Measurements from ENCODE around the gene ANO6.

The ANO6 gene

DNA sequence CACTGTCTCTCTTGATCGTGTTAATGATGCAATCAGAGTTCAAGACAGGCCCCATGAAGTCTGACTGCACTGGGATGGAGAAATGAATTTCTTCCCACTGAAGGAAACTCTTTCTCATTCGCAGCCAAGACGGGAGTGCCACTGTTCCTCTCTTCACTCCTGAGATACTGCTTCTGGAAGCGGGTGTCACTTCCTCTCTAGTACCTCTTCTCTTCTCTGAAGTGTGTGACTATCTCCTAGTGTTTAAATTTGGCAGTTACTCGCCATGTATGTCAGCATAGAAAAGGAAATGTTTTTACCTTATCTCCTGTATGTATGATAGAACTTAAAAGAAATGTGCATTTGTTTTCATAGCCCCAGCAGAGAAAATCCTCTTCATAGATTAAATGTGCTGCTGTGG lies 215.2 kb downstream of the ANO6 start:
- Histone ChIP-seq H3K4me3 (replicated peaks; ENCODE audit: low read depth, low read length) (no peak overlapping the region), H3K27me3 (replicated peaks; ENCODE audit: control insufficient read depth, insufficient read depth, low read length) (no peaks in the 10 kb centered on the region), H3K36me3 (ENCODE audit: control insufficient read depth, insufficient read depth, low read length) (peaks cover 2% of the 10 kb centered on the region)
- no peak for DNase-seq (ENCODE audit: extremely low read depth, insufficient read length)
- TF ChIP-seq, protein P1, sequence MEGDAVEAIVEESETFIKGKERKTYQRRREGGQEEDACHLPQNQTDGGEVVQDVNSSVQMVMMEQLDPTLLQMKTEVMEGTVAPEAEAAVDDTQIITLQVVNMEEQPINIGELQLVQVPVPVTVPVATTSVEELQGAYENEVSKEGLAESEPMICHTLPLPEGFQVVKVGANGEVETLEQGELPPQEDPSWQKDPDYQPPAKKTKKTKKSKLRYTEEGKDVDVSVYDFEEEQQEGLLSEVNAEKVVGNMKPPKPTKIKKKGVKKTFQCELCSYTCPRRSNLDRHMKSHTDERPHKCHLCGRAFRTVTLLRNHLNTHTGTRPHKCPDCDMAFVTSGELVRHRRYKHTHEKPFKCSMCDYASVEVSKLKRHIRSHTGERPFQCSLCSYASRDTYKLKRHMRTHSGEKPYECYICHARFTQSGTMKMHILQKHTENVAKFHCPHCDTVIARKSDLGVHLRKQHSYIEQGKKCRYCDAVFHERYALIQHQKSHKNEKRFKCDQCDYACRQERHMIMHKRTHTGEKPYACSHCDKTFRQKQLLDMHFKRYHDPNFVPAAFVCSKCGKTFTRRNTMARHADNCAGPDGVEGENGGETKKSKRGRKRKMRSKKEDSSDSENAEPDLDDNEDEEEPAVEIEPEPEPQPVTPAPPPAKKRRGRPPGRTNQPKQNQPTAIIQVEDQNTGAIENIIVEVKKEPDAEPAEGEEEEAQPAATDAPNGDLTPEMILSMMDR (IDR thresholded peaks at IDR 0.05; ENCODE audit: insufficient read depth, low read length, poor library complexity, severe bottlenecking) = no peak

DNA sequence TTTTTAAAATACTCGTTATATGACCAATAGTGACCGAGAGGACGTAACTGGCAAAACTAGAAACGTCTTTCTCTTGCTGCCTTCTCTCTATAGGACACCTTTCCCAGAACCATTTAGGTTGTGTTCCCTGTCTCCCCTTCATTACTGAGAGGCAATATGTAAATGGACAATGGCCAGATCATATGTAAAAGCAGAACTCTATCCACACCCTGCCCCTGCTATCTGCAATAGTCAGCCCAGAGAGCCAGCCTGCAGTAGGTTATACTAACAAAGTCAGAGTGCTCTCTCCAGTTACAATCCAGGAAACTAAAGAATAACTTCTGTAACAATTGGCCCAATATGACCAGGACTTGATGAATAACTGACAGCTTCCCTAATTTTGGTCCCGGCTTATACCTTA lies 216.8 kb downstream of the ANO6 start:
- no peak overlapping the region for H3K4me3 ChIP-seq (replicated peaks; ENCODE audit: low read depth, low read length)
- H3K27me3 ChIP-seq (replicated peaks; ENCODE audit: control insufficient read depth, insufficient read depth, low read length) = no peaks in the 10 kb centered on the region
- TF ChIP-seq, protein P1 (IDR thresholded peaks at IDR 0.05; ENCODE audit: insufficient read depth, low read length, poor library complexity, severe bottlenecking) = no peak
- no peak for DNase-seq (ENCODE audit: extremely low read depth, insufficient read length)
- no peaks in the 10 kb centered on the region; the same call in 1 of the 2 replicates for H3K36me3 ChIP-seq (ENCODE audit: control insufficient read depth, insufficient read depth, low read length)

DNA sequence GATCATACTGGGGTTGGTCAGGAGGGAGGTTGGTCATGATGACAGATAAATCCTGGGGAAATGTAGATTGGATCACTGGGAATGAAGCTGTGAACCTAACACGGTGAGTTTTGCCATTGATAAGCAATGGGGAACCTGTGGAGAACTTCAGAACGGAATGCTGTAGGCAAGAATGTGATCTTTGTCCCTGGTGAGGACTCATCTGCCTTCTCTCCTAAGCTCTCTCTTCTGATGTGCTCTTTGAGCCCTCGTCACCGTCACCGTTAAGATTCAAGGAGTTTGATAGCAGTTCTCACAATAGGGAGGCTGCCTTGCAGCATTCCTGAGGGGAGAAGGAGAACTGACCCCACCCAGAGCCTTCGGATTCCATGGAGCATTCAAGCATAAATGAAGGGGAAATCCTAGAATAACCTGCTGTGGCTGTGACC lies 217.6 kb downstream of the ANO6 start:
- TF ChIP-seq, protein P1 (IDR thresholded peaks at IDR 0.05; ENCODE audit: insufficient read depth, low read length, poor library complexity, severe bottlenecking) = no peak
- no peak for DNase-seq (ENCODE audit: extremely low read depth, insufficient read length)
- no peak overlapping the region for H3K4me3 ChIP-seq (replicated peaks; ENCODE audit: low read depth, low read length)

DNA sequence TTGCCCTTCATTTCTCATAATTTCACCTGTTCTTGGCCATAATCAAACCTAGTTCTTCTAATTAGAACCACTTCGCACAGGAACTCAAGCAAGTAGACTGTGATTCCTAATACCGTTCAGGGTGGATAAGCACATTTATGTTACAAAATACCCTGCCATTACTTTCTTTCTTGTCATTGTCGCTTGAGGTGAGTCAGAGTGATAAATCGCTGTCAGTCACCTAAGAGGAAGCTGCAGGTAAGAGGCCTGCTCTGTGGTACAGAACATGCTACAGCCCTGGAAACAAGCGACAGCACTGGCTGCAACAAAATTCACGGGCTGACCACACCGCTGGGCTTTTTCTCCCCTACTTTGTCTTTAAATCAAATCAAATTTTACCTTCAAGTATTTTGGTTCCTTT lies 218.2 kb downstream of the ANO6 start:
- Histone ChIP-seq H3K4me3 (replicated peaks; ENCODE audit: low read depth, low read length) (no peak overlapping the region), H3K27me3 (replicated peaks; ENCODE audit: control insufficient read depth, insufficient read depth, low read length) (no peaks in the 10 kb centered on the region), H3K36me3 (ENCODE audit: control insufficient read depth, insufficient read depth, low read length) (no peaks in the 10 kb centered on the region; the same call in 1 of the 2 replicates)
- TF ChIP-seq, protein P1 (IDR thresholded peaks at IDR 0.05; ENCODE audit: insufficient read depth, low read length, poor library complexity, severe bottlenecking) = no peak
- no peak for DNase-seq (ENCODE audit: extremely low read depth, insufficient read length)

More for the DNA sequence above, 217.6 kb downstream of the ANO6 start:
- Histone ChIP-seq H3K27me3 (replicated peaks; ENCODE audit: control insufficient read depth, insufficient read depth, low read length) (no peaks in the 10 kb centered on the region), H3K36me3 (ENCODE audit: control insufficient read depth, insufficient read depth, low read length) (no peaks in the 10 kb centered on the region; the same call in 1 of the 2 replicates)

DNA sequence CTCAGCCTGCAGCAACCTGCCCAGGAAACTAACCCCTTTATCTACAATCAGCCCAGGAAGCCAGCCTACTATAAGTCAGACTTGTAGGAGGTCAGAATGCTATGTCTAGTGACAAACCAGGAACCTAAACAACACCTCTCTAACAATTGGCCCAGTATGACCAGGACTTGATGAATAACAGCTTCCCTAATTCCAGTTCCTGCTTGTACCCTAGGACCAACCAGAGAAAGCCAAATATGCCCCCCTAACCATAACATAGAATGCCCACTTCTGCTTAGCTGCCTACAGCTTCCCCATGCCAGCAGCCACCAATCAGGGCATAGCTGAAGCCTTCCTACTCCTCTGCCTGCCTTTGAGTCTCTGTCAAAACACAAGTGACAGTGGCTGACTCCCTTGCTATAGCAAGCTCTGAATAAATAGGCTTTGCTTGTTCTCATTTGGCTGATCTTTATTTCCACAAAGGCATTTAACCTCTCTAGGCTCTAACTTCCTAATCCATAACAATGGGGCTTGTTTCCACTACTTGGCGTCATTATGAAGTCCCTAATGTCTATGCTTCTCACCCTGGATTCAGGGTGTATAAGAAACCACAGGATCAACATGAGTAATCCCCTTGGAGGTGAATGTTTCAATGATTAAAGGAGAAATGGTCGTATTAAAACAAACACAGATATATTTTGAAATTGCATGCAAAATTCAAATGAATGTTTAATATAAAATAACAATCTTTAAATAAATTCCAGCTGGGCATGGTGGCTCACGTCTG lies 220.2 kb downstream of the ANO6 start:
- no peak overlapping the region for H3K4me3 ChIP-seq (replicated peaks; ENCODE audit: low read depth, low read length)
- no peaks in the 10 kb centered on the region; the same call in 1 of the 2 replicates for H3K36me3 ChIP-seq (ENCODE audit: control insufficient read depth, insufficient read depth, low read length)
- no peaks in the 10 kb centered on the region for H3K27me3 ChIP-seq (replicated peaks; ENCODE audit: control insufficient read depth, insufficient read depth, low read length)
- no peak for DNase-seq (ENCODE audit: extremely low read depth, insufficient read length)
- TF ChIP-seq, protein P1 (IDR thresholded peaks at IDR 0.05; ENCODE audit: insufficient read depth, low read length, poor library complexity, severe bottlenecking) = no peak
